NCI-H2029 (cell line): ENCODE measurements around the gene DPY19L3.
A peak's percentile ranks its signal among the peaks of the same experiment; 100 is the strongest.
"Not testable (repeated sequence)": the region's sequence is repeated elsewhere in the genome, so short reads cannot be mapped to it uniquely, and the experiment has no call there.

Experiments used
- DNase-seq: peaks from one replicate; lab custom pipeline; 2025; lab: John Stamatoyannopoulos, UW

DPY19L3 gene

GRCh38 chr19:32397671-32398101, 7.9 kb upstream of the DPY19L3 start:
- DNase-seq = no peak

- no peak for DNase-seq
Measured at GRCh38 chr19:32401992-32402391, 3.6 kb upstream of the DPY19L3 start.

GRCh38 chr19:32403291-32403995, 2.1 kb upstream of the DPY19L3 start:
- DNase-seq = no peak

GRCh38 chr19:32404213-32404932, 1.2 kb upstream of the DPY19L3 start:
- no peak for DNase-seq

- DNase-seq = no peak
Measured at GRCh38 chr19:32404933-32405430, 588 bp upstream of the DPY19L3 start.

GRCh38 chr19:32406161-32407003, 812 bp downstream of the DPY19L3 start:
- DNase-seq = peak; percentile 29

- DNase-seq = peak; percentile 72
Measured at GRCh38 chr19:32407004-32407992, 1.7 kb downstream of the DPY19L3 start.

GRCh38 chr19:32415246-32415645, 9.7 kb downstream of the DPY19L3 start:
- DNase-seq = no peak

- DNase-seq = no peak
Measured at GRCh38 chr19:32415669-32416068, 10.1 kb downstream of the DPY19L3 start.

GRCh38 chr19:32416749-32417456, 11.3 kb downstream of the DPY19L3 start:
- no peak for DNase-seq

GRCh38 chr19:32418155-32418554, 12.6 kb downstream of the DPY19L3 start:
- DNase-seq = no peak

- DNase-seq = no peak
Measured at GRCh38 chr19:32421589-32422361, 16.2 kb downstream of the DPY19L3 start.

GRCh38 chr19:32422435-32422834, 16.9 kb downstream of the DPY19L3 start:
- DNase-seq = no peak

GRCh38 chr19:32423944-32424343, 18.4 kb downstream of the DPY19L3 start:
- not testable (repeated sequence) for DNase-seq

- DNase-seq = no peak
Measured at GRCh38 chr19:32427536-32427935, 22.0 kb downstream of the DPY19L3 start.

- DNase-seq = no peak
Measured at GRCh38 chr19:32436692-32437091, 31.1 kb downstream of the DPY19L3 start.

- no peak for DNase-seq
Measured at GRCh38 chr19:32437096-32437495, 31.5 kb downstream of the DPY19L3 start.

GRCh38 chr19:32438751-32439150, 33.2 kb downstream of the DPY19L3 start:
- no peak for DNase-seq

GRCh38 chr19:32442650-32443049, 37.1 kb downstream of the DPY19L3 start:
- no peak for DNase-seq

- not testable (repeated sequence) for DNase-seq
Measured at GRCh38 chr19:32447534-32447933, 42.0 kb downstream of the DPY19L3 start.
